GM13976 (cell line): Measurements from ENCODE around the gene PDYN.
A peak's percentile ranks its signal among the peaks of the same experiment; 100 is the strongest.

Experiments used
- DNase-seq: peaks from one replicate; pipeline ENCODE4 v3.0.0; 2012; ENCODE audit warnings: low spot score
- in situ Hi-C: fragments of 300-500 bp; cut with MboI; formaldehyde crosslinking; loops from one replicate; pipeline ENCODE4 v1.12.0; 2022; ENCODE audit warnings: low sequenced_read_pairs, mixed read lengths, inconsistent platforms; ENCODE audit not compliant: unreplicated experiment
- TF ChIP-seq, protein P1 (sequence below): IDR thresholded peaks from 2 replicates; pipeline ENCODE4 v1.5.1; 2012; ENCODE audit warnings: borderline replicate concordance, mild to moderate bottlenecking; ENCODE audit not compliant: insufficient read depth; ENCODE audit errors: extremely low read depth, missing control alignments, control extremely low read depth

The PDYN gene

GRCh38 chr20:1965520-1966351 is 28.1 kb downstream of the PDYN start:
- in situ Hi-C loops = no loop called here
- peak; percentile 85 for DNase-seq
- TF ChIP-seq, protein P1, sequence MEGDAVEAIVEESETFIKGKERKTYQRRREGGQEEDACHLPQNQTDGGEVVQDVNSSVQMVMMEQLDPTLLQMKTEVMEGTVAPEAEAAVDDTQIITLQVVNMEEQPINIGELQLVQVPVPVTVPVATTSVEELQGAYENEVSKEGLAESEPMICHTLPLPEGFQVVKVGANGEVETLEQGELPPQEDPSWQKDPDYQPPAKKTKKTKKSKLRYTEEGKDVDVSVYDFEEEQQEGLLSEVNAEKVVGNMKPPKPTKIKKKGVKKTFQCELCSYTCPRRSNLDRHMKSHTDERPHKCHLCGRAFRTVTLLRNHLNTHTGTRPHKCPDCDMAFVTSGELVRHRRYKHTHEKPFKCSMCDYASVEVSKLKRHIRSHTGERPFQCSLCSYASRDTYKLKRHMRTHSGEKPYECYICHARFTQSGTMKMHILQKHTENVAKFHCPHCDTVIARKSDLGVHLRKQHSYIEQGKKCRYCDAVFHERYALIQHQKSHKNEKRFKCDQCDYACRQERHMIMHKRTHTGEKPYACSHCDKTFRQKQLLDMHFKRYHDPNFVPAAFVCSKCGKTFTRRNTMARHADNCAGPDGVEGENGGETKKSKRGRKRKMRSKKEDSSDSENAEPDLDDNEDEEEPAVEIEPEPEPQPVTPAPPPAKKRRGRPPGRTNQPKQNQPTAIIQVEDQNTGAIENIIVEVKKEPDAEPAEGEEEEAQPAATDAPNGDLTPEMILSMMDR = peak; percentile 89

DNA sequence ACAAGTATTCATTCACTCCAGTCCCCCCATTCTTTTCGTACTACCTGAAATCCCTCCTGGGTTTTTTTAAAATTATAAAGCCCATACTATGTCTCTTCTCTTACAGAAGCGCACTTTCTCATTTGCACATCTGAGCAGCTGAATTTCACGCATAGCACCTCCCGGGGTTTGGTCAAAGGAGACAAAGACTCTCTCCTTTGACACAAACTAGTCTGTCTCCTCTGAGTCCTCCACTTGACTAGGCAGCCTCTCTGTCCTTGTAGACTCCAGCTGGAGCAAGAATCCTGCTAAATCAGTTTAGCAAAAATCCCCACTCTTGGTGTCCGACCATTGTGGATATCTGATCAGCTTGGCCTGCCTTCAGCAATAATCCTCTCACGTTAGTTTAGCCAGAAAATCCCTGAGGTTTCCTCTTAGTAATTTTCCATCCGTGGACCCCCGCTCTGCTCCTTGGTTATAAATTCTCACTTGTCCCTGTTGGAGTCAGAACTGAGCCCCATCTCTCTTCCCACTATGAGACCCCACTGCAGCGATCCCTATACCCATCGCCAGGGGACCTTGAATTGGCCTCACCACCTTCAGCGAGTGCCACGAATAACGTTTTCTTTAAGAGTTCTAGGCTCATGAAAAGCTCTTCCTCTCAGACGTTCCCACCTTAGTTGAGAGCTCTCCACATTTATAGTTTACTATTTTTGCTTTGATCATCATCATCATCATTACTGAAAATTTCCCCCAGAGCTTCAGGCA is 29.0 kb downstream of the PDYN start:
- in situ Hi-C loops = no loop called here

GRCh38 chr20:1964061-1964460 is 29.8 kb downstream of the PDYN start:
- DNase-seq = no peak
- in situ Hi-C loops = no loop called here
- TF ChIP-seq, protein P1 = no peak

More for the DNA sequence above, 29.0 kb downstream of the PDYN start:
- no peak for DNase-seq
- TF ChIP-seq, protein P1 = no peak

DNA sequence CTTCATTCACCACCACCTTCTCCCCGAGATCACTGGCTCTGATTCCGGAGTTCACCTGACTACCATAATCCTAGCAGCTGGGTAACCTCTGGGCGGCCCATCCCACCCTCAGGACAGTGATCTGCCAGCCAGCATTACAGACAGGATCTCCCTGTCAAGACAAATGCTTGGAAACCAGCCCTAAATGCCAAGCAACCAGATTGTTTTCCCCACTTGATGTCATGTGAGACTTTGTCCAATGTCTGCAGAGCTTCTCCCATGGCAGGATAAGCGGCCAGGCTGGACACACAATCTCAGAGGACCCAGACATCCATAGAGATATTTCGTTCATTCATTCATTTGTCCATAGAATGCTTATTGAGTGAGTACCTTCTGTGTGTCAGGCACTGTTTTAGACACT is 32.5 kb downstream of the PDYN start:
- TF ChIP-seq, protein P1 = no peak
- DNase-seq = no peak
- in situ Hi-C loops = no loop called here

GRCh38 chr20:1959156-1959555 is 34.7 kb downstream of the PDYN start:
- no peak for DNase-seq
- TF ChIP-seq, protein P1 = no peak
- in situ Hi-C loops = no loop called here

DNA sequence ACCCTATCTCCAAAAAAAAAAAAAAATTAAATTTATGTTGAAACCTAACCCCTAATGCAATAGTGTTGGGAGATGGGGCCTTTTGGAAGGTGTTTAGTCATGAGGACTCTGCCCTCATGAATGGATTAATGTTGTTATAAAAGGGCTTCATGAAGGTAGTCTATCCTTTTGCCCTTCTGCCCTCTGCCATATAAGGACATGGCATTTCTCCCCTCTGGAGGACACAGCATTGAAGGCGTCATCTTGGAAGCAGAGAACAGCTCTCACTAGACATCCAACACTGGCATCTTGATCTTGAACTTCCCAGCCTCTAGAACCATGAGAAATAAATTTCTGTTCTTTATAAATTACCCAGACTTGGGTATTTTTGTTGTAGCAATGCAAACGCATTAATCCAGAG is 35.4 kb downstream of the PDYN start:
- no peak for DNase-seq
- TF ChIP-seq, protein P1 = no peak
- in situ Hi-C loops = no loop called here
